HG02798 (cell line): Measurements from ENCODE around the gene B4GALT7.

Source experiments
- ATAC-seq: cut with Tn5 transposase; IDR thresholded peaks from one replicate; pipeline ENCODE4 v1.9.1; 2021; ENCODE audit warnings: mild to moderate bottlenecking; ENCODE audit not compliant: unreplicated experiment, poor library complexity

B4GALT7 gene

GRCh38 chr5:177592905-177593304 lies 7.0 kb upstream of the B4GALT7 start:
- no peak for ATAC-seq

GRCh38 chr5:177593511-177593910 lies 6.4 kb upstream of the B4GALT7 start:
- ATAC-seq = no peak

- ATAC-seq = no peak
These were observed 5.9 kb upstream of the B4GALT7 start for GRCh38 chr5:177594071-177594470.

- ATAC-seq = no peak
These were observed 4.8 kb upstream of the B4GALT7 start for GRCh38 chr5:177595026-177595585.

- no peak for ATAC-seq
These were observed 3.7 kb upstream of the B4GALT7 start for GRCh38 chr5:177595991-177596774.

- ATAC-seq = no peak
These were observed 3.1 kb upstream of the B4GALT7 start for GRCh38 chr5:177596775-177597238.

- ATAC-seq = no peak
These were observed 1.5 kb upstream of the B4GALT7 start for GRCh38 chr5:177598477-177598876.

GRCh38 chr5:177600508-177601018 lies 631 bp downstream of the B4GALT7 start:
- ATAC-seq = no peak

- no peak for ATAC-seq
These were observed 1.2 kb downstream of the B4GALT7 start for GRCh38 chr5:177601126-177601525.

- ATAC-seq = no peak
These were observed 1.9 kb downstream of the B4GALT7 start for GRCh38 chr5:177601577-177602457.

GRCh38 chr5:177602458-177602830 lies 2.5 kb downstream of the B4GALT7 start:
- ATAC-seq = no peak

- no peak for ATAC-seq
These were observed 3.7 kb downstream of the B4GALT7 start for GRCh38 chr5:177603631-177604030.

- no peak for ATAC-seq
These were observed 4.2 kb downstream of the B4GALT7 start for GRCh38 chr5:177604116-177604521.

GRCh38 chr5:177604656-177605055 lies 4.7 kb downstream of the B4GALT7 start:
- no peak for ATAC-seq

- ATAC-seq = no peak
These were observed 5.1 kb downstream of the B4GALT7 start for GRCh38 chr5:177605078-177605477.

GRCh38 chr5:177605667-177606066 lies 5.7 kb downstream of the B4GALT7 start:
- ATAC-seq = no peak

- no peak for ATAC-seq
These were observed 6.4 kb downstream of the B4GALT7 start for GRCh38 chr5:177606071-177607051.

GRCh38 chr5:177607115-177607451 lies 7.2 kb downstream of the B4GALT7 start:
- ATAC-seq = no peak

GRCh38 chr5:177607452-177608192 lies 7.7 kb downstream of the B4GALT7 start:
- ATAC-seq = no peak
